ENCODE measurements around the gene ZNF219.

GRCh38 chr14:21043974-21044618 lies 54.4 kb downstream of the ZNF219 start:
- TF ChIP-seq CTCF (IDR thresholded peaks at IDR 0.05; ENCODE audit: borderline replicate concordance, extremely low read depth, low read length, poor library complexity, severe bottlenecking) (no peak), EZH2 (IDR thresholded peaks at IDR 0.05; ENCODE audit: borderline replicate concordance, low read depth, low read length, severe bottlenecking) (no peak)
